Measurements from ENCODE around the gene CDSN.

Gene CDSN

DNA sequence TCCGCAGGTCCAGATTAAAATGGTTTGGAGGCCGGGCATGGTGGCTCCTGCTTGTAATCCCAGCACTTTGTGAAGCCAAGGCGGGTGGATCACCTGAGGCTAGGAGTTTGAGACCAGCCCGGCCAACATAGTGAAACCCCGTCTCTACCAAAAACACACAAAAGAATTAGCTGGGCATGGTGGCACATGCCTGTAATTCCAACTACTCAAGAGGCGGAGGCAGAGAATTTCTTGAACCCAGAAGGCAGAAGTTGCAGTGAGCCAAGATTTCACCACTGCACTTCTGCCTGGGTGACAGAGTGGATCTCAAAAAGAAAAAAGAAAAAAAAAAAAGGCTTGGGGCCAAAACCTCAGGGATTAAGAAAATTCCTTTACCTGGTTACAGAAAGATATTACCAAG lies 38.4 kb downstream of the CDSN start:
- TF ChIP-seq, protein P1, sequence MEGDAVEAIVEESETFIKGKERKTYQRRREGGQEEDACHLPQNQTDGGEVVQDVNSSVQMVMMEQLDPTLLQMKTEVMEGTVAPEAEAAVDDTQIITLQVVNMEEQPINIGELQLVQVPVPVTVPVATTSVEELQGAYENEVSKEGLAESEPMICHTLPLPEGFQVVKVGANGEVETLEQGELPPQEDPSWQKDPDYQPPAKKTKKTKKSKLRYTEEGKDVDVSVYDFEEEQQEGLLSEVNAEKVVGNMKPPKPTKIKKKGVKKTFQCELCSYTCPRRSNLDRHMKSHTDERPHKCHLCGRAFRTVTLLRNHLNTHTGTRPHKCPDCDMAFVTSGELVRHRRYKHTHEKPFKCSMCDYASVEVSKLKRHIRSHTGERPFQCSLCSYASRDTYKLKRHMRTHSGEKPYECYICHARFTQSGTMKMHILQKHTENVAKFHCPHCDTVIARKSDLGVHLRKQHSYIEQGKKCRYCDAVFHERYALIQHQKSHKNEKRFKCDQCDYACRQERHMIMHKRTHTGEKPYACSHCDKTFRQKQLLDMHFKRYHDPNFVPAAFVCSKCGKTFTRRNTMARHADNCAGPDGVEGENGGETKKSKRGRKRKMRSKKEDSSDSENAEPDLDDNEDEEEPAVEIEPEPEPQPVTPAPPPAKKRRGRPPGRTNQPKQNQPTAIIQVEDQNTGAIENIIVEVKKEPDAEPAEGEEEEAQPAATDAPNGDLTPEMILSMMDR (IDR thresholded peaks at IDR 0.05): no peak

DNA sequence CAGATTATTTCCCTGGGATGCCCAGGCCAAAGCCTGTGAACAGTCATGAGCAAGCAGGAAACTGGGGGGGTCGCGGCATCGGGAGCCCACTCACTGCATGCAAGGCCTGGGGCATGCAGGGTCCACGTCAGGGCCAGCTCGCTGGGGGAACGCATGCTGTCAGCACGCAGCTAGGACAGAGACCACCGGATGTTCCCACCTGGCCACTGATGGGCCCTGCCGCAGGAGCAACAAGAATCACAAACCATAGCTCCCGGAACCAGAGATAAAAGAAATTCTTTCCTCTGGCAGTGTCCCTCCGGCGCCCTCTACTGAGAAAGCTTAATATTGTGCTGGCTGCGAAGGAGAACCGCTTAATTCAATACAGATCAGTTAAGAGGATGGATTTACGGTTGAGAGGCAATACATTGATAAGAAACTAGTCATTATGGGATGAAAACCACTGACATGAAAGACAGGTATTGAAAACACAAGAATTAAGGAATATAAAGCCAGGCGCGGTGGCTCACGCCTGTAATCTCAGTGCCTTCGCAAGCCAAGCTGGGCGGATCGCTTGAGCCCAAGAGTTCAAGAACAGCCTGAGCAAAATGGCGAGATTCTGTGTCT lies 40.5 kb downstream of the CDSN start:
- TF ChIP-seq, protein P1 (IDR thresholded peaks at IDR 0.05): peak; percentile 85

DNA sequence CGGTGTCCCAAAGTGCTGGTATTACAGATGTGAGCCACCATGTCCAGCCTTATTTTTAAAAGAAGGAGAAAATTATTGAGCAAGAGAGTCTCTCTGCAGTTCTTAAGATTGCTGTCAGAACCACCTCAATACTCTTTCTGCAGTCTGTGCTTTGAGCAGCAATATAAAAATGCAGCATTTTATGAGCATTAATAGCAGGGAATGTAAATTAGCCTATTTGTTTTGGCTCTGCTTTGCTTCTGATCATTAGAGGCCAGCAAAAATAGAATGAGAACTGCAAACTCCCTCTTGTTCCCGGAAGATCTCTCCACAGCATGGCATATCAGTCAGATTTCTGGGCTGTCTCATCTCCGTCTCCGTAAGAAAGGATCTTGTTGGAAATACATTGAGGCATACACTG lies 43.6 kb downstream of the CDSN start:
- TF ChIP-seq, protein P1 (IDR thresholded peaks at IDR 0.05): no peak

DNA sequence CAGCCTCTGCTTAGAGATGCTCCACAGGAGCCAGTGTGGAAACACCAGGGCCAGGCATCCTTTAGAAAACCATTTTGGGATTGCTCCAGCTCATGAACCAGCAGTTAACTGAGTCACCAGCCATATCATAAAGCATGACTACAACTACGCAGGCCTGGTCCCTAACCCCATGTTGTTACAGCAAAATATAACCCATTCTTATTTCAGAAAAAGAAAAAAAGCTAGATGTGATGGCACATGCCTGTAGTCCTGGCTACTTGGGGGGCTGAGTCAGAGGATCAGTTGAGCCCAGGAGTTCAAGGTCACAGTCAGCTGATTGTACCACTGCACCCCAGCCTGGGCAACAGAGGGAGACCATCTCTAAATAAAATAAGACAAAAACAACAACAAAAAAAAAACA lies 44.7 kb downstream of the CDSN start:
- TF ChIP-seq, protein P1 (IDR thresholded peaks at IDR 0.05): no peak

DNA sequence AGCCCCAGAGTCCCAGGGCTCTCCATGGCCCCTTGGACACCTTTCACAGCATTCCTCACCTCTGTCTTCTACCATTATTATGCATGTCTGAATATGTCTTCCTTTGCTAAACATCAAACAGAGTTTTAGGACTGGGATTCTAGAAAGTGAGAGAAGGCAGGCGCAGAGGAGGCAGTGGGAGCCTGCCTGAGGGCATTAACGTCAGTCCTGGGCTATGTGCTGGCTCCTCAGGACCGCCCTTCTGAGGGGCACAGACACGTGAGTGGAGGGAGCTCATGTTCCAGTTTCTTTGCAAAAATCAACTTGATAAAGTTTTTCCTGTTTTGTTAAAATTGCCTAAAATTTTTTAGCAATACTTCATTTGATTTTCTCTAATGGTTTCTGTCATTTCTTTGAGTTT lies 45.8 kb downstream of the CDSN start:
- TF ChIP-seq, protein P1 (IDR thresholded peaks at IDR 0.05): no peak

DNA sequence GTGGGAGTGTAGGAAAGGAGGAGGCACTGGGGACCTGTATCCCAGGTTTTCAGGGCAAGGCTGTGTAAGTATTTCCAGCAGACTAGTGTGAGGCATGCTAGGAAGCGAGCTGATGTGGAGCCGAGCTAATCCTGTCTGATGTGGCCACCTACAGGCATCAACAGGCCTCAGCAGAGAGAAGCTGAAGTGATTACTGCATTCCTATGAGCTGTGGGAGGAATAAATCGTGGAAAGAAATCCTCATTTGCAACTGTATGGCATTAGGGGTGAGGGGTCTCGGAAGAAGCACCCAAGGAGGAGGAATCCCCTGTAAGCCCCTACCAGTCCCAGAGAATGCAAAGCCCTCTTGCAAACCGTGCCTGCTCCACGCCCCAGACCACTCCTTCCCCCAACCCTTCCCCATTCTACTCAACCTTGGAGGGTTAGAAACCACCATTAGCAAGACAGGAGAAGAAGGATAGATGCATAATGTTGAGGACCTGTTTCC lies 49.5 kb downstream of the CDSN start:
- TF ChIP-seq, protein P1 (IDR thresholded peaks at IDR 0.05): peak; percentile 43; the same call in 1 of the 2 replicates

DNA sequence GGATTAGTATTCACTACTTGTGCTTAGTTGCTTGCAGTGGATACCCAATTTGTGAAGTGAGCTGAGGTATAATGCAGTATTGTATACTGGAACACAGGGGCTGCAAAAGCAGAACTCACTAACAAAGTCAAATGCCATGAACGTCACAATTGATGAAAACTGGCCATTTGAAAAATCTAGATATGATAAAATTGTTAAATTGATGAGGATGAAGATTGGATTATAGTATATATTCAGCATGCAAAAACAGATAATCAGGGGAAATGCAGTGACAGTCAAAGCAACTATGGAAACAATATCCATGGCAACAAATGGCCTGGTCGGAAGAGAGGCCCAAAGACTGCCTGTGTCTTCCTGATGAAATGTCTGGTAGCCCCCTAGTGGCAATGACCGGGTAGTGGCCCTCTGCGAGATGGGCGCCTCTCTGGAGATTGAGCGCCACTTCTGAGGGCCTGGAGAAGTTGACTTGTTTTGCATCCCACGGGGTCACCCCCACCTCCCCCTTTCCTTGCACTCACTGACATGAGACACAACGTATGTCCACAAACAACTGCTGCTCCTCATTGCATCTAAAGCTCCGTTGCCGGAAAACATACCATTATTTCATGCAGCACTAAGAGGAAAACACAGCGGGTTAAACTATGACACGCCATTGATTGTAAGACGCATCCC lies 51.4 kb downstream of the CDSN start:
- TF ChIP-seq, protein P1 (IDR thresholded peaks at IDR 0.05): peak; percentile 80
